Measurements from ENCODE around the gene HLF.

DNA sequence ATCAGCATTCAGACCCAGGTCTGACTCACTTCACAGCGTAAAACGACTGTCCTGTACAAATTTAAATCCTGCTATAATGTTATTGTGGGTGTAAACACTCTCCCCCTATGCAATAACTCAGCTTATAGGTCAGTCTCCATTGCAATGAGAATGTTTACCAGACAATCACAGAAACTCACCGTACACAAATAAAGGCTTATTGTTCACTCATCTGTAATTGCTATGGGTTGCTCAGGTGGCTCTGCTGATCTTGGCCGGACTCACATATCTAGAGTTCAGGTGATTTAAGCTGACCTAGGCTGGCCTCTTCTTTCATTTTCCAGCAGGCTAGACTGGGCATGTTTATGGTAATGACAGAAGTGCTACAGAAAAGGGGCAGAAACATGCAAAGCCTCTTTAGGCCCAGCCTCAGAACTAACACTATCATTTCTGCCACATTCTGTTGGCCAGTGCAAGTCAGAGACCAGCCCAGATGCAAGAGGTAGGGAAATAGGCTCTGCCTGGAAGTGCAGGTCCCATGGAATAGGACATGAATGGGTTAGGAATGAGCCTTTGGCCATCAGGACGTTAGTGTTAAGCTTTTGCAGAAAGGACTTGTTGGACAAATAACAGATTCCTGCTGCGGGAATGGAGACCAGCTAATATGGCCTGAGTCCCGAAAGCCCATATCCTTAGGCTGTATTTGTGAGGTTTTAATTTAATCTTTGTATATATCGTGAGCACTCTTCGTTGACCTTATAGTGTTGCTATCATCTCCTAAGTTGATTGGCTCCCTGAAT is 44.0 kb downstream of the HLF start:
- TF ChIP-seq, protein P1, sequence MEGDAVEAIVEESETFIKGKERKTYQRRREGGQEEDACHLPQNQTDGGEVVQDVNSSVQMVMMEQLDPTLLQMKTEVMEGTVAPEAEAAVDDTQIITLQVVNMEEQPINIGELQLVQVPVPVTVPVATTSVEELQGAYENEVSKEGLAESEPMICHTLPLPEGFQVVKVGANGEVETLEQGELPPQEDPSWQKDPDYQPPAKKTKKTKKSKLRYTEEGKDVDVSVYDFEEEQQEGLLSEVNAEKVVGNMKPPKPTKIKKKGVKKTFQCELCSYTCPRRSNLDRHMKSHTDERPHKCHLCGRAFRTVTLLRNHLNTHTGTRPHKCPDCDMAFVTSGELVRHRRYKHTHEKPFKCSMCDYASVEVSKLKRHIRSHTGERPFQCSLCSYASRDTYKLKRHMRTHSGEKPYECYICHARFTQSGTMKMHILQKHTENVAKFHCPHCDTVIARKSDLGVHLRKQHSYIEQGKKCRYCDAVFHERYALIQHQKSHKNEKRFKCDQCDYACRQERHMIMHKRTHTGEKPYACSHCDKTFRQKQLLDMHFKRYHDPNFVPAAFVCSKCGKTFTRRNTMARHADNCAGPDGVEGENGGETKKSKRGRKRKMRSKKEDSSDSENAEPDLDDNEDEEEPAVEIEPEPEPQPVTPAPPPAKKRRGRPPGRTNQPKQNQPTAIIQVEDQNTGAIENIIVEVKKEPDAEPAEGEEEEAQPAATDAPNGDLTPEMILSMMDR (IDR thresholded peaks at IDR 0.05): no peak
- TF ChIP-seq EP300 (IDR thresholded peaks at IDR 0.05): no peak

Measured in stomach (tissue), 4 donors.